Measurements from ENCODE around the gene C6orf141.

DNA sequence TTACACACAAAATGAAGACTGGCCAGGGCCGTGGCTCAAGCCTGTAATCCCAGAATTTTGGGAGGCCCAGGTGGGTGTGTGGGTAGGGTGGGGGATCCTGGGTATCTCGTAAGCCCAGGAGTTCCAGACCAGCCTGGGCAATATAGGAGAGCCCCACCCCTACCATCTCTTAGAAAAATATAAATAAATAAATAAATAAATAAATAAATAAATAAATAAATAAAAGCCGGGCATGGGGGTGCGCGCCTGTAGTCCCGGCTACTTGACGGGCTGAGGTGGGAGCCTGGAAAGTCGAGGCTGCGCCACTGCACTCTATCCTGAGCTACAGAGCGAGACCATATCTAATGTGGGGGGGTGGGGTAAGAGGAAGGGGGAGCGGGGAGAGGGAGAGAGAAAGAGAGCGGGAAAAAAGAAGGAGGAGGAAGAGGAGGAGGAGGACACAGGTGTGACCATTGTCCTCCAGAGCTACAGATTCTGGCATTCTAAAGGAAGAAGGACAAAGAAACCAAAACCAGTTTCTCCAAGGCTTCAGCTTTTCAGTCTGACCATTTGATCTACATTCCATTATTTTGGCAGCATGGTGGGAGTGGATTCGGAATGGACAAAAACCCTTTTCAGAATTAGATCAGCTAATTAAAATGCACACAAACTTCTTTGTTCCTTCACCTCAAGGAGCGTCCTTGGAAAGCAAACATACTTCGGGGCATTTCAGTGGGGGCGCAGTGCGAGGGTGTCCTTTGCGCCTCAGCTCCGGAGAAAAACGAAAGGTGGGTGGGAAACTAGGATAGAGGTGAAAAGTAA lies 577 bp upstream of the C6orf141 start:
- TF ChIP-seq, protein P1, sequence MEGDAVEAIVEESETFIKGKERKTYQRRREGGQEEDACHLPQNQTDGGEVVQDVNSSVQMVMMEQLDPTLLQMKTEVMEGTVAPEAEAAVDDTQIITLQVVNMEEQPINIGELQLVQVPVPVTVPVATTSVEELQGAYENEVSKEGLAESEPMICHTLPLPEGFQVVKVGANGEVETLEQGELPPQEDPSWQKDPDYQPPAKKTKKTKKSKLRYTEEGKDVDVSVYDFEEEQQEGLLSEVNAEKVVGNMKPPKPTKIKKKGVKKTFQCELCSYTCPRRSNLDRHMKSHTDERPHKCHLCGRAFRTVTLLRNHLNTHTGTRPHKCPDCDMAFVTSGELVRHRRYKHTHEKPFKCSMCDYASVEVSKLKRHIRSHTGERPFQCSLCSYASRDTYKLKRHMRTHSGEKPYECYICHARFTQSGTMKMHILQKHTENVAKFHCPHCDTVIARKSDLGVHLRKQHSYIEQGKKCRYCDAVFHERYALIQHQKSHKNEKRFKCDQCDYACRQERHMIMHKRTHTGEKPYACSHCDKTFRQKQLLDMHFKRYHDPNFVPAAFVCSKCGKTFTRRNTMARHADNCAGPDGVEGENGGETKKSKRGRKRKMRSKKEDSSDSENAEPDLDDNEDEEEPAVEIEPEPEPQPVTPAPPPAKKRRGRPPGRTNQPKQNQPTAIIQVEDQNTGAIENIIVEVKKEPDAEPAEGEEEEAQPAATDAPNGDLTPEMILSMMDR (optimal IDR thresholded peaks at IDR 0.05 in 1 of 3, IDR thresholded peaks at IDR 0.05 in 1 of 3, conservative IDR thresholded peaks at IDR 0.05 in 1 of 3; ENCODE audit: extremely low read depth in 1 of 3, insufficient read depth in 2 of 3, low read length in 3 of 3): no peak
- no peak for TF ChIP-seq EZH2 (IDR thresholded peaks at IDR 0.05; ENCODE audit: low read length)

Measured in keratinocyte (primary cell).